AG04450 (cell line): ENCODE results near the gene DUSP18. TPM values are rescaled to one million over a fixed set of nuclear protein-coding genes. Genes with fewer than 3 reads are reported as not detected.
A peak's percentile ranks its signal among the peaks of the same experiment; 100 is the strongest.

ENCODE experiments used
- CTCF ChIA-PET: fragments of 300-600, 350-600 bp; formaldehyde crosslinking; extraction: SDS; loops from one replicate; lab custom pipeline; 2022; ENCODE audit warnings: antibody characterized with exemption, inconsistent platforms; lab: Charles Lee
- POLR2A ChIA-PET: fragments of 350-600 bp; formaldehyde crosslinking; extraction: SDS; loops from one replicate; lab custom pipeline; 2021; ENCODE audit warnings: antibody characterized with exemption, inconsistent platforms; lab: Yijun Ruan, JAX
- DNase-seq: peaks from one replicate; pipeline ENCODE4 v3.0.0-alpha.2; 2011; ENCODE audit warnings: low read depth, low spot score
- H3K27ac ChIP-seq: one replicate; pipeline ENCODE4 v1.5.1; 2012; ENCODE audit warnings: low read depth, low read length, control low read depth
- H3K27me3 ChIP-seq: one replicate; pipeline ENCODE4 v1.6.0; 2012; ENCODE audit warnings: low read length; ENCODE audit not compliant: control insufficient read depth, insufficient read depth
- H3K4me3 ChIP-seq: 2 replicates; pipeline ENCODE4 v1.5.1; 2011; ENCODE audit warnings: mild to moderate bottlenecking, low read depth, low read length, control low read depth
- H3K9me3 ChIP-seq: 2 replicates; pipeline ENCODE4 v1.5.1; 2012; ENCODE audit warnings: low read length; ENCODE audit not compliant: control insufficient read depth, insufficient read depth
- CTCF ChIP-seq: IDR thresholded peaks from 2 replicates; pipeline ENCODE4 v1.5.1; 2011; ENCODE audit warnings: low read depth, low read length, control low read depth, inconsistent platforms
- polyA plus RNA-seq: library from polyadenylated mRNA; depleted of rRNA; stranded (reverse); fragments of >200 nt; gene quantifications from 2 replicates; pipeline ENCODE4 v1.2.3, GENCODE V29; 2011

Gene DUSP18
- polyA plus RNA-seq, 1 experiment = 13.8 TPM

GRCh38 chr22:30648825-30649224 lies 18.9 kb downstream of the DUSP18 start:
- POLR2A ChIA-PET = no interaction called here
- Histone ChIP-seq H3K27ac (no peak overlapping the region), H3K27me3 (no peaks in the 10 kb centered on the region), H3K4me3 (no peak overlapping the region), H3K9me3 (no peaks in the 10 kb centered on the region; the same call in 1 of the 2 replicates)
- no peak for DNase-seq
- CTCF ChIA-PET = interaction anchor here (1.1 kb wide), 1 partner anchor 14 kb away, joined by 5 read pairs; no protein-coding TSS in a partner anchor
- no peak for TF ChIP-seq CTCF

GRCh38 chr22:30647536-30647935 lies 20.1 kb downstream of the DUSP18 start:
- CTCF ChIA-PET = no interaction called here
- H3K27ac ChIP-seq = no peak overlapping the region
- TF ChIP-seq CTCF = no peak
- POLR2A ChIA-PET = no interaction called here
- DNase-seq = no peak
- H3K4me3 ChIP-seq = no peak overlapping the region
- no peaks in the 10 kb centered on the region for H3K27me3 ChIP-seq
- no peaks in the 10 kb centered on the region; the same call in 1 of the 2 replicates for H3K9me3 ChIP-seq

GRCh38 chr22:30646518-30647160 lies 21.0 kb downstream of the DUSP18 start:
- CTCF ChIA-PET = interaction anchor here (0.6 to 1.1 kb wide), 2 partner anchors 12 to 557 kb away, joined by 3 read pairs; no protein-coding TSS in a partner anchor
- no peak for TF ChIP-seq CTCF
- POLR2A ChIA-PET = interaction anchor here (0.7 kb wide), 1 partner anchor 123 kb away, joined by 3 read pairs; no protein-coding TSS in a partner anchor
- Histone ChIP-seq H3K9me3 (no peaks in the 10 kb centered on the region; the same call in 1 of the 2 replicates), H3K4me3 (no peak overlapping the region), H3K27ac (no peak overlapping the region), H3K27me3 (no peaks in the 10 kb centered on the region)
- DNase-seq = no peak

GRCh38 chr22:30643055-30643875 lies 24.4 kb downstream of the DUSP18 start:
- ChIA-PET CTCF (interaction anchor here (0.5 to 1.6 kb wide), 3 partner anchors 9 to 70 kb away, joined by 3 to 11 read pairs (median 3); partner anchors contain the start of gene SLC35E4), POLR2A (interaction anchor here (0.7 kb wide), 1 partner anchor 187 kb away, joined by 4 read pairs; no protein-coding TSS in a partner anchor)
- Histone ChIP-seq H3K9me3 (no peaks in the 10 kb centered on the region), H3K27ac (peak overlapping the region; percentile 47), H3K27me3 (no peaks in the 10 kb centered on the region), H3K4me3 (no peak overlapping the region)
- DNase-seq = no peak
- no peak for TF ChIP-seq CTCF
